Upper lobe of left lung (tissue), 6 donors: ENCODE data around the gene YAP1. TPM values are rescaled to one million over a fixed set of nuclear protein-coding genes. Genes with fewer than 3 reads are reported as not detected.

Source experiments
- ATAC-seq, 2 donors: fragments of 200-7000 bp; cut with Tn5 transposase; one replicate each; pipeline ENCODE4 v1.9.1; 2022; ENCODE audit warnings: mild to moderate bottlenecking in 2 of 2, moderate library complexity in 2 of 2; ENCODE audit not compliant: low FRiP score in 2 of 2
- DNase-seq, 2 donors: peaks; one replicate each; pipeline ENCODE4 v3.0.0-alpha.2; 2019 to 2020
- H3K27ac ChIP-seq, 4 donors: fragments of 200-600 bp; sonication (generic); one replicate each; pipeline ENCODE4 v1.5.1; 2016 to 2019
- H3K27me3 ChIP-seq, 4 donors: fragments of 200-600 bp; sonication (generic); one replicate each; pipeline ENCODE4 v1.5.1; 2017 to 2019
- H3K36me3 ChIP-seq, 4 donors: fragments of 200-600 bp; sonication (generic); one replicate each; pipeline ENCODE4 v1.5.1; 2016 to 2019
- H3K4me1 ChIP-seq, 4 donors: fragments of 200-600 bp; sonication (generic); one replicate each; pipeline ENCODE4 v1.5.1; 2018 to 2019
- H3K4me3 ChIP-seq, 4 donors: fragments of 200-600 bp; sonication (generic); one replicate each; pipeline ENCODE4 v1.5.1; 2017 to 2019; ENCODE audit warnings: mild to moderate bottlenecking in 2 of 4, moderate library complexity in 1 of 4
- H3K9me3 ChIP-seq, 4 donors: fragments of 200-600 bp; sonication (generic); one replicate each; pipeline ENCODE4 v1.5.1; 2018 to 2019
- CTCF ChIP-seq, 6 experiments: fragments of 450-650 bp in 4 of 6; fragments of 200-600 bp in 2 of 6; sonication (generic) in 2 of 6; IDR thresholded peaks; one replicate each; pipeline ENCODE4 v1.5.1; 2016 to 2019; ENCODE audit warnings: antibody characterized with exemption in 6 of 6
- EP300 ChIP-seq, 4 donors: sonication (generic); formaldehyde crosslinking; IDR thresholded peaks; one replicate each; pipeline ENCODE4 v1.5.1; 2017; ENCODE audit warnings: antibody characterized with exemption in 4 of 4, control low read depth in 2 of 4
- POLR2A ChIP-seq, 4 donors: fragments of 450-650 bp; IDR thresholded peaks; one replicate each; pipeline ENCODE4 v1.5.1; 2016 to 2017; ENCODE audit warnings: antibody characterized with exemption in 4 of 4, mild to moderate bottlenecking in 2 of 4
- POLR2AphosphoS5 ChIP-seq, 2 donors: sonication (generic); formaldehyde crosslinking; IDR thresholded peaks; one replicate each; pipeline ENCODE4 v1.5.1; 2017; ENCODE audit warnings: antibody characterized with exemption in 2 of 2
- WGBS, 2 donors: methylation state at CpG; one replicate each; pipeline ENCODE4 v1.1.5; 2017 to 2018; 5-methylcytosine and 5-hydroxymethylcytosine counted together
- total RNA-seq, 6 donors: library from RNA; depleted of rRNA in 4 of 6; stranded (reverse); fragments of >200 nt in 4 of 6; gene quantifications; one replicate each; pipeline versions ENCODE4 v1.1.0 to v1.2.1, GENCODE V29; 2016 to 2021
- donor health status: DM: no; HTN: no; CAD: no; lungs with moderate emphysema.
- donor health status: DM: no; HTN: yes; CAD: no; lungs with severe emphysema.

The YAP1 gene
- total RNA-seq, 6 donors from 2014 or later: 99.2 to 262 (median 190) TPM

GRCh38 chr11:102108734-102109440, 1.4 kb upstream of the YAP1 start:
- no peak overlapping the region for H3K4me3 ChIP-seq
- H3K27me3 ChIP-seq: peaks cover 0 to 6% (median 0%) of the 10 kb centered on the region in 4 donors
- H3K4me1 ChIP-seq: peaks cover 0 to 23% (median 6%) of the 10 kb centered on the region in 4 donors
- peak overlapping the region in 3 of 4 donors; percentile 97 to 98 (median 97) for H3K27ac ChIP-seq
- H3K9me3 ChIP-seq: no peaks in the 10 kb centered on the region
- no peak for DNase-seq
- no peak for ATAC-seq
- TF ChIP-seq CTCF (IDR thresholded peaks at IDR 0.05): no peak
- TF ChIP-seq EP300 (IDR thresholded peaks at IDR 0.05): no peak
- no peak for TF ChIP-seq POLR2A (IDR thresholded peaks at IDR 0.05)
- no peak for TF ChIP-seq POLR2AphosphoS5 (IDR thresholded peaks at IDR 0.05)
- H3K36me3 ChIP-seq: no peaks in the 10 kb centered on the region
- WGBS, 2 donors: 57 to 68% methylated on average over 3 of the region's 3 CpGs

DNA sequence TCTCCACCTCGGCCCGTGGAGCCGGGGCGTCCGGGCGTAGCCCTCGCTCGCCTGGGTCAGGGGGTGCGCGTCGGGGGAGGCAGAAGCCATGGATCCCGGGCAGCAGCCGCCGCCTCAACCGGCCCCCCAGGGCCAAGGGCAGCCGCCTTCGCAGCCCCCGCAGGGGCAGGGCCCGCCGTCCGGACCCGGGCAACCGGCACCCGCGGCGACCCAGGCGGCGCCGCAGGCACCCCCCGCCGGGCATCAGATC, 439 bp downstream of the YAP1 start:
- DNase-seq: peak in 1 of 2 donors; percentile 89
- H3K27me3 ChIP-seq: peaks cover 0 to 6% (median 0%) of the 10 kb centered on the region in 4 donors
- peak overlapping the region; percentile 97 to 99 (median 98) for H3K27ac ChIP-seq
- H3K36me3 ChIP-seq: no peaks in the 10 kb centered on the region
- WGBS, 2 donors: 0% methylated on average over 5 of the region's 31 CpGs; no CpG with 5 or more reads in 1 of the 2 donors
- ATAC-seq: peak in 1 of 2 donors; percentile 15
- H3K9me3 ChIP-seq: no peaks in the 10 kb centered on the region
- TF ChIP-seq CTCF (IDR thresholded peaks at IDR 0.05): no peak
- TF ChIP-seq EP300 (IDR thresholded peaks at IDR 0.05): no peak
- TF ChIP-seq POLR2A (IDR thresholded peaks at IDR 0.05): no peak
- TF ChIP-seq POLR2AphosphoS5 (IDR thresholded peaks at IDR 0.05): no peak
- H3K4me1 ChIP-seq: peaks cover 0 to 23% (median 10%) of the 10 kb centered on the region in 4 donors
- H3K4me3 ChIP-seq: peak overlapping the region; percentile 58 to 83 (median 80)

DNA sequence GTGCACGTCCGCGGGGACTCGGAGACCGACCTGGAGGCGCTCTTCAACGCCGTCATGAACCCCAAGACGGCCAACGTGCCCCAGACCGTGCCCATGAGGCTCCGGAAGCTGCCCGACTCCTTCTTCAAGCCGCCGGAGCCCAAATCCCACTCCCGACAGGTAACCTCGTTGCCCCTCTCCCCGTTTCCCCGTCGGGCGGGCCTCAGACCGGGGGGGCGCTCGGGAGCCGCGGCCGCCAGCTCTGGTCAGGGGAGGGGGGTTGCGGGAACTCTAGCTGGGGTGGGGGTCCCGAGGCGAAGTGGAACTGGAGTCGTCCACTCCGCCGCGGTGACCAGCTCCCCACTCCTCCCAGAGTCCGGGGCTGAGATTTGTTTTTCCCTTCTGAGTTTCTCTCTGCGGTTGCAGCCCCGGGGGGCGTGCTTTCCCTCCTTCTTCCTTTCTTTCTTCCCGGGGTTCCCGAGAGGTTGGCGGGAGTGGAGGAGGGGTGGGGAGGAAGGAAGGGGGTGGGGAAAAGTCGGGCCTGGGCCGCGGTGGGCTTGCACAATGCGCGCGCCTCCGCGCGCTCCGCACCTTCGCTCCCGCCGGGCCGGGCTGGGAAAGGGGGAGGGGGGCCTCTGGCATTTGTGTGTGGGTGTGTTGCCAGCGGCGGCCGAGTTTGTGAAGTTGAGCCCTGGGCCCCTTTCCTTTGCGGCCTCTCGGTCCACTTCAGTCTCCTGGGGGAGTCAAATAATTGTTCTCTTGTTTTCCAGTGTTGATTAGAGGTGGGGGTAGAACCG, 952 bp downstream of the YAP1 start:
- 0% methylated on average over 19 to 26 of the region's 61 CpGs for WGBS, 2 donors
- H3K27ac ChIP-seq: peak overlapping the region; percentile 97 to 99 (median 98)
- H3K36me3 ChIP-seq: no peaks in the 10 kb centered on the region
- peak overlapping the region; percentile 58 to 83 (median 80) for H3K4me3 ChIP-seq
- H3K4me1 ChIP-seq: peaks cover 2 to 28% (median 11%) of the 10 kb centered on the region in 4 donors
- no peaks in the 10 kb centered on the region for H3K9me3 ChIP-seq
- DNase-seq (peak; percentile 79 to 93), ATAC-seq (peak; percentile 71 to 88)
- TF ChIP-seq CTCF (IDR thresholded peaks at IDR 0.05): peak in 1 of 6 experiments; percentile 6
- TF ChIP-seq POLR2AphosphoS5 (IDR thresholded peaks at IDR 0.05): peak in 1 of 2 donors; percentile 35
- TF ChIP-seq POLR2A (IDR thresholded peaks at IDR 0.05): peak in 1 of 4 donors; percentile 58
- TF ChIP-seq EP300 (IDR thresholded peaks at IDR 0.05): no peak
- H3K27me3 ChIP-seq: peaks cover 0 to 6% (median 0%) of the 10 kb centered on the region in 4 donors

DNA sequence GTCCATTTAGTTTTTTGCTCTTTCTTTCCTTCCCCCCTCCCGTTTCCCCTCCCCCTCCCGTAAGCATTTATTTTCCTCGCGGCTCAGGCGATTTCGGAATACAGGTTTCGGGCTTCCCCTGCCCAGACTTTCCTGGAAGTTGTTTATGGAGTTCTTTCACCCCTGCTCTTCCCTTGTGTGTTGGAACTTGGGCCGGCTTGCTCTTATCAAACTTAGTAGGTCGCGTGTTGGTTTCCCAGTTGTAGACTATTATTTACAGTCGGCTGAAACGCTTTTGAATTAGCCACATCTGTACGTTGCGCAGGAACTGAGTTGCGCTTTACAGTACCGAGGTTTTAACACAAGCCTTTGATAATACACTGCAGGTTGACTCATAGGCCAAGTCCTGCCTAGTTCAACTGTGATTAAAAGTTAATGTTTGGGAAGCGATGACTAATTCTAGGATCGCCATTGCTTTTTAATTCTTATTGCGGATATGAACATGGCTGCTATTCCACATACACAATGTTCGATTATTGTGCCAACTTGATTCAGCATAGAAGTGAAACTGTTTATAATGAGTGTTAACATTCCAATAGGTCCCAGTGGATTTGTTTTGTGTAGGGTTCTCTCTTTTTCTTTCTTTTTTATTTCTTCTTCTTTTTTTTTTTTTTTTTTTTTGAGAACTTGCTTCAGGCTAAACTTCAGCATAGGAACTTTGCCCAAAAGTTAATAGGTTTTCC, 1.7 kb downstream of the YAP1 start:
- TF ChIP-seq CTCF (IDR thresholded peaks at IDR 0.05): no peak
- TF ChIP-seq POLR2AphosphoS5 (IDR thresholded peaks at IDR 0.05): peak; percentile 38 to 60
- peak in 2 of 4 donors; percentile 12 to 33 for TF ChIP-seq POLR2A (IDR thresholded peaks at IDR 0.05)
- no peak for TF ChIP-seq EP300 (IDR thresholded peaks at IDR 0.05)
- 3% methylated on average over 20 of the region's 20 CpGs for WGBS, 2 donors
- no peaks in the 10 kb centered on the region for H3K9me3 ChIP-seq
- DNase-seq (peak in 1 of 2 donors; percentile 39), ATAC-seq (peak; percentile 61 to 65)
- peak overlapping the region; percentile 97 to 99 (median 98) for H3K27ac ChIP-seq
- peaks cover 9 to 30% (median 13%) of the 10 kb centered on the region in 4 donors for H3K4me1 ChIP-seq
- H3K27me3 ChIP-seq: peaks cover 0 to 6% (median 0%) of the 10 kb centered on the region in 4 donors
- H3K36me3 ChIP-seq: no peaks in the 10 kb centered on the region
- peak overlapping the region; percentile 58 to 83 (median 80) for H3K4me3 ChIP-seq
